Esophagus (tissue), 2 donors: ENCODE measurements around the gene ALG12. TPM values are rescaled to one million over a fixed set of nuclear protein-coding genes. Genes with fewer than 3 reads are reported as not detected.

ENCODE experiments used
- H3K27ac ChIP-seq, 2 donors: one replicate each; pipeline ENCODE4 v1.5.1; 2013; ENCODE audit warnings: low read depth in 2 of 2, mild to moderate bottlenecking in 2 of 2, inconsistent platforms in 1 of 2, low read length in 1 of 2, moderate library complexity in 1 of 2
- H3K27me3 ChIP-seq, 2 donors: one replicate each; pipeline ENCODE4 v1.6.1; 2013; ENCODE audit warnings: low read length in 2 of 2, control low read depth in 1 of 2, mild to moderate bottlenecking in 1 of 2; ENCODE audit not compliant: insufficient read depth in 2 of 2, control insufficient read depth in 1 of 2
- H3K36me3 ChIP-seq, 2 donors: one replicate each; pipeline ENCODE4 v1.6.1; 2013; ENCODE audit warnings: low read length in 1 of 2; ENCODE audit not compliant: control insufficient read depth in 2 of 2, insufficient read depth in 2 of 2
- H3K4me1 ChIP-seq, 2 donors: one replicate each; pipeline ENCODE4 v1.6.1; 2013; ENCODE audit warnings: low read length in 1 of 2; ENCODE audit not compliant: control insufficient read depth in 2 of 2, insufficient read depth in 2 of 2
- H3K4me3 ChIP-seq, 2 donors: one replicate each; pipeline ENCODE4 v1.5.1; 2013; ENCODE audit warnings: low read length in 2 of 2, mild to moderate bottlenecking in 2 of 2, low read depth in 1 of 2, moderate library complexity in 1 of 2
- H3K9me3 ChIP-seq, 2 donors: one replicate each; pipeline ENCODE4 v1.6.1; 2013; ENCODE audit warnings: mild to moderate bottlenecking in 2 of 2, low read depth in 1 of 2, low read length in 1 of 2, moderate library complexity in 1 of 2; ENCODE audit not compliant: control insufficient read depth in 2 of 2, insufficient read depth in 1 of 2
- WGBS, 2 donors: extraction: QIAGEN DNeasy Blood & Tissue Kit; methylation state at CpG; one replicate each; pipeline ENCODE4 v1.1.7; 2013; 5-methylcytosine and 5-hydroxymethylcytosine counted together
- polyA plus RNA-seq, 2 donors: library from polyadenylated mRNA; stranded (reverse); fragments of 200-250 nt; gene quantifications; one replicate each; pipeline ENCODE4 v1.2.3, GENCODE V29; 2013
- donor health status: healthy with polysubstance abuse.
- donor health status: Bipolar disorder and iron deficiency.

The ALG12 gene
- polyA plus RNA-seq, 2 donors = 8.6 TPM

GRCh38 chr22:49914256-49914655 lies 4.0 kb downstream of the ALG12 start:
- Histone ChIP-seq H3K36me3 (peaks cover 0 to 25% of the 10 kb centered on the region in 2 donors), H3K27ac (no peak overlapping the region), H3K9me3 (peaks cover 0 to 4% of the 10 kb centered on the region in 2 donors), H3K4me1 (peaks cover 5 to 10% of the 10 kb centered on the region in 2 donors), H3K27me3 (no peaks in the 10 kb centered on the region), H3K4me3 (no peak overlapping the region)
- WGBS, 2 donors = 90 to 93% methylated on average over 12 of the region's 12 CpGs

GRCh38 chr22:49913446-49913845 lies 4.8 kb downstream of the ALG12 start:
- H3K9me3 ChIP-seq = peaks cover 0 to 4% of the 10 kb centered on the region in 2 donors
- WGBS, 2 donors = 95 to 97% methylated on average over 14 of the region's 14 CpGs
- peaks cover 5 to 7% of the 10 kb centered on the region in 2 donors for H3K4me1 ChIP-seq
- H3K27ac ChIP-seq = no peak overlapping the region
- H3K4me3 ChIP-seq = no peak overlapping the region
- H3K27me3 ChIP-seq = no peaks in the 10 kb centered on the region
- peaks cover 0 to 27% of the 10 kb centered on the region in 2 donors for H3K36me3 ChIP-seq

GRCh38 chr22:49913026-49913425 lies 5.2 kb downstream of the ALG12 start:
- H3K27me3 ChIP-seq = no peaks in the 10 kb centered on the region
- peaks cover 0 to 4% of the 10 kb centered on the region in 2 donors for H3K9me3 ChIP-seq
- no peak overlapping the region for H3K4me3 ChIP-seq
- no peak overlapping the region for H3K27ac ChIP-seq
- 95 to 96% methylated on average over 14 of the region's 14 CpGs for WGBS, 2 donors
- peaks cover under 1 to 27% of the 10 kb centered on the region in 2 donors for H3K36me3 ChIP-seq
- H3K4me1 ChIP-seq = peaks cover 5 to 7% of the 10 kb centered on the region in 2 donors

GRCh38 chr22:49911881-49912625 lies 6.2 kb downstream of the ALG12 start:
- no peaks in the 10 kb centered on the region for H3K27me3 ChIP-seq
- peaks cover 5 to 36% of the 10 kb centered on the region in 2 donors for H3K36me3 ChIP-seq
- H3K4me1 ChIP-seq = peaks cover 5% of the 10 kb centered on the region in 2 donors
- H3K9me3 ChIP-seq = peaks cover 0 to 4% of the 10 kb centered on the region in 2 donors
- no peak overlapping the region for H3K4me3 ChIP-seq
- no peak overlapping the region for H3K27ac ChIP-seq
- WGBS, 2 donors = 95% methylated on average over 30 of the region's 30 CpGs

GRCh38 chr22:49910229-49911155 lies 7.7 kb downstream of the ALG12 start:
- Histone ChIP-seq H3K9me3 (peaks cover 0 to 3% of the 10 kb centered on the region in 2 donors), H3K27me3 (no peaks in the 10 kb centered on the region), H3K4me1 (no peaks in the 10 kb centered on the region), H3K4me3 (no peak overlapping the region), H3K27ac (no peak overlapping the region), H3K36me3 (peaks cover 9 to 49% of the 10 kb centered on the region in 2 donors)
- WGBS, 2 donors = 93 to 94% methylated on average over 27 of the region's 27 CpGs

- 93% methylated on average over 23 of the region's 23 CpGs for WGBS, 2 donors
Observed at GRCh38 chr22:49909476-49910205, 8.6 kb downstream of the ALG12 start.

GRCh38 chr22:49907807-49908206 lies 10.4 kb downstream of the ALG12 start:
- Histone ChIP-seq H3K27me3 (no peaks in the 10 kb centered on the region), H3K27ac (no peak overlapping the region), H3K36me3 (peaks cover 9 to 51% of the 10 kb centered on the region in 2 donors), H3K9me3 (peaks cover 0 to 3% of the 10 kb centered on the region in 2 donors), H3K4me1 (no peaks in the 10 kb centered on the region), H3K4me3 (peak overlapping the region in 1 of 2 donors; percentile 5)
- WGBS, 2 donors = 95 to 97% methylated on average over 19 of the region's 19 CpGs

More at GRCh38 chr22:49909476-49910205, 8.6 kb downstream of the ALG12 start:
- Histone ChIP-seq H3K27me3 (no peaks in the 10 kb centered on the region), H3K4me3 (no peak overlapping the region), H3K4me1 (no peaks in the 10 kb centered on the region), H3K9me3 (peaks cover 0 to 3% of the 10 kb centered on the region in 2 donors), H3K27ac (no peak overlapping the region), H3K36me3 (peaks cover 9 to 49% of the 10 kb centered on the region in 2 donors)

GRCh38 chr22:49906799-49907290 lies 11.4 kb downstream of the ALG12 start:
- 90 to 93% methylated on average over 14 of the region's 14 CpGs for WGBS, 2 donors
- Histone ChIP-seq H3K9me3 (peaks cover 0 to 5% of the 10 kb centered on the region in 2 donors), H3K27ac (no peak overlapping the region), H3K4me3 (no peak overlapping the region), H3K4me1 (no peaks in the 10 kb centered on the region), H3K36me3 (peaks cover 9 to 56% of the 10 kb centered on the region in 2 donors), H3K27me3 (no peaks in the 10 kb centered on the region)
